ENCODE results near the gene SP9. TPM values are rescaled to one million over a fixed set of nuclear protein-coding genes. Genes with fewer than 3 reads are reported as not detected.
A peak's percentile ranks its signal among the peaks of the same experiment; 100 is the strongest.

Gene SP9
- total RNA-seq, 1 donor from 2014 or later, result not detected

- Histone ChIP-seq H3K27ac (no peak overlapping the region), H4K20me1 (ENCODE audit: low read depth) (no peaks in the 10 kb centered on the region), H3K4me3 (no peak overlapping the region), H3K36me3 (no peaks in the 10 kb centered on the region), H3K4me1 (no peaks in the 10 kb centered on the region), H3K27me3 (no peaks in the 10 kb centered on the region), H3K9ac (no peak overlapping the region), H2AFZ (replicated peaks) (no peak overlapping the region), H3F3A (ENCODE audit: low read depth) (no peaks in the 10 kb centered on the region), H3K9me3 (ENCODE audit: low read depth) (no peaks in the 10 kb centered on the region), H3K79me2 (ENCODE audit: low read depth) (no peaks in the 10 kb centered on the region), H3K4me2 (no peak overlapping the region)
- TF ChIP-seq EZH2phosphoT487 (IDR thresholded peaks at IDR 0.05), result no peak
- TF ChIP-seq CTCF (IDR thresholded peaks at IDR 0.05), result no peak
- no peak for TF ChIP-seq EZH2 (IDR thresholded peaks at IDR 0.05)
- no peaks in the 10 kb centered on the region for H3K36me3 Mint-ChIP-seq
- peaks cover 2% of the 10 kb centered on the region for H3K27me3 Mint-ChIP-seq (ENCODE audit: insufficient read depth, low read depth)
- no peaks in the 10 kb centered on the region for H3K9me3 Mint-ChIP-seq
- H3K27ac Mint-ChIP-seq, result no peak overlapping the region
- no peaks in the 10 kb centered on the region for H3K4me1 Mint-ChIP-seq
- no peak for DNase-seq (ENCODE audit: low spot score)
- H3K4me3 Mint-ChIP-seq, result no peak overlapping the region
Measured at GRCh38 chr2:174300114-174300513, 34.6 kb upstream of the SP9 start.

- Histone ChIP-seq H2AFZ (replicated peaks) (no peak overlapping the region), H3K4me1 (no peaks in the 10 kb centered on the region), H3K9ac (no peak overlapping the region), H3K27me3 (no peaks in the 10 kb centered on the region), H3K4me2 (no peak overlapping the region), H3K9me3 (ENCODE audit: low read depth) (no peaks in the 10 kb centered on the region), H3K27ac (no peak overlapping the region), H3K4me3 (no peak overlapping the region), H3K36me3 (no peaks in the 10 kb centered on the region), H3F3A (ENCODE audit: low read depth) (no peaks in the 10 kb centered on the region), H4K20me1 (ENCODE audit: low read depth) (no peaks in the 10 kb centered on the region), H3K79me2 (ENCODE audit: low read depth) (no peaks in the 10 kb centered on the region)
- Mint-ChIP-seq H3K9me3 (no peaks in the 10 kb centered on the region), H3K27ac (no peak overlapping the region), H3K36me3 (no peaks in the 10 kb centered on the region), H3K4me3 (no peak overlapping the region), H3K4me1 (no peaks in the 10 kb centered on the region), H3K27me3 (ENCODE audit: insufficient read depth, low read depth) (peaks cover 7% of the 10 kb centered on the region)
- DNase-seq (ENCODE audit: low spot score), result peak; percentile 16
- TF ChIP-seq EZH2phosphoT487 (IDR thresholded peaks at IDR 0.05), result no peak
- TF ChIP-seq CTCF (IDR thresholded peaks at IDR 0.05), result no peak
- no peak for TF ChIP-seq EZH2 (IDR thresholded peaks at IDR 0.05)
Measured at GRCh38 chr2:174312581-174313234, 22.0 kb upstream of the SP9 start.

GRCh38 chr2:174322149-174322548 lies 12.6 kb upstream of the SP9 start:
- Histone ChIP-seq H3K9me3 (ENCODE audit: low read depth) (no peaks in the 10 kb centered on the region), H3K4me2 (no peak overlapping the region), H3K27ac (no peak overlapping the region), H3K9ac (no peak overlapping the region), H3F3A (ENCODE audit: low read depth) (peaks cover 18% of the 10 kb centered on the region), H3K79me2 (ENCODE audit: low read depth) (no peaks in the 10 kb centered on the region), H3K4me1 (peaks cover 14% of the 10 kb centered on the region), H2AFZ (replicated peaks) (no peak overlapping the region), H3K27me3 (peaks cover 61% of the 10 kb centered on the region), H3K36me3 (no peaks in the 10 kb centered on the region), H4K20me1 (ENCODE audit: low read depth) (peaks cover 9% of the 10 kb centered on the region), H3K4me3 (no peak overlapping the region)
- H3K36me3 Mint-ChIP-seq, result no peaks in the 10 kb centered on the region
- no peak overlapping the region for H3K4me3 Mint-ChIP-seq
- no peaks in the 10 kb centered on the region for H3K9me3 Mint-ChIP-seq
- H3K27me3 Mint-ChIP-seq (ENCODE audit: insufficient read depth, low read depth), result peaks cover 32% of the 10 kb centered on the region
- DNase-seq (ENCODE audit: low spot score), result no peak
- peaks cover 12% of the 10 kb centered on the region for H3K4me1 Mint-ChIP-seq
- no peak for TF ChIP-seq CTCF (IDR thresholded peaks at IDR 0.05)
- no peak for TF ChIP-seq EZH2phosphoT487 (IDR thresholded peaks at IDR 0.05)
- TF ChIP-seq EZH2 (IDR thresholded peaks at IDR 0.05), result no peak
- no peak overlapping the region for H3K27ac Mint-ChIP-seq
